ENCODE data around the gene NDUFV3.
"Not testable (repeated sequence)": the region's sequence is repeated elsewhere in the genome, so short reads cannot be mapped to it uniquely, and the experiment has no call there.

The NDUFV3 gene

DNA sequence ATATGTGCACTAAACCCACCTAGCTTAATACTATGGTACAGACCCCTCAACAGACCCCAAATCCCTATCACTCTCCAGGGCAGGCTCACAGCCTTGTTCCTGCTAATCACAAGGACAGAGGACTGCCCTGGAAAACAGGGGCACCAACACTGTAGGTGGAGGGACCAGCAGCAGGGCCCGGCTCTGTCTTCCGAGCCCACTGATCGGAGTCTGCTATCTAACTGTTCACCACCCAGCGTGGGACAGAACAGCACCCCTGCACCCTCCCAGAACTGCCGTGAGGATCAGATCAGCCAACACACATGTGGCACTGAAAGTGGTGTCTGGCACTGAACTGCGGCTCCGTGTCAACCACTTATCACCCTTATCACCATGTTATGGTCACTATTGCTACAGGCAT, 20.0 kb upstream of the NDUFV3 start:
- DNase-seq (ENCODE audit: extremely low read depth, insufficient read length) = no peak
- Histone ChIP-seq H3K36me3 (ENCODE audit: control insufficient read depth, insufficient read depth, low read length) (peaks cover 26% of the 10 kb centered on the region), H3K27me3 (replicated peaks; ENCODE audit: control insufficient read depth, insufficient read depth, low read length) (no peaks in the 10 kb centered on the region), H3K4me3 (replicated peaks; ENCODE audit: low read depth, low read length) (no peak overlapping the region)
- TF ChIP-seq, protein P1, sequence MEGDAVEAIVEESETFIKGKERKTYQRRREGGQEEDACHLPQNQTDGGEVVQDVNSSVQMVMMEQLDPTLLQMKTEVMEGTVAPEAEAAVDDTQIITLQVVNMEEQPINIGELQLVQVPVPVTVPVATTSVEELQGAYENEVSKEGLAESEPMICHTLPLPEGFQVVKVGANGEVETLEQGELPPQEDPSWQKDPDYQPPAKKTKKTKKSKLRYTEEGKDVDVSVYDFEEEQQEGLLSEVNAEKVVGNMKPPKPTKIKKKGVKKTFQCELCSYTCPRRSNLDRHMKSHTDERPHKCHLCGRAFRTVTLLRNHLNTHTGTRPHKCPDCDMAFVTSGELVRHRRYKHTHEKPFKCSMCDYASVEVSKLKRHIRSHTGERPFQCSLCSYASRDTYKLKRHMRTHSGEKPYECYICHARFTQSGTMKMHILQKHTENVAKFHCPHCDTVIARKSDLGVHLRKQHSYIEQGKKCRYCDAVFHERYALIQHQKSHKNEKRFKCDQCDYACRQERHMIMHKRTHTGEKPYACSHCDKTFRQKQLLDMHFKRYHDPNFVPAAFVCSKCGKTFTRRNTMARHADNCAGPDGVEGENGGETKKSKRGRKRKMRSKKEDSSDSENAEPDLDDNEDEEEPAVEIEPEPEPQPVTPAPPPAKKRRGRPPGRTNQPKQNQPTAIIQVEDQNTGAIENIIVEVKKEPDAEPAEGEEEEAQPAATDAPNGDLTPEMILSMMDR (IDR thresholded peaks at IDR 0.05; ENCODE audit: insufficient read depth, low read length, poor library complexity, severe bottlenecking) = no peak

- H3K36me3 ChIP-seq (ENCODE audit: control insufficient read depth, insufficient read depth, low read length) = peaks cover 14% of the 10 kb centered on the region
- not testable (repeated sequence) for H3K27me3 ChIP-seq (replicated peaks; ENCODE audit: control insufficient read depth, insufficient read depth, low read length); DNase-seq (ENCODE audit: extremely low read depth, insufficient read length); H3K4me3 ChIP-seq (replicated peaks; ENCODE audit: low read depth, low read length)
These were observed 17.3 kb upstream of the NDUFV3 start for GRCh38 chr21:42875811-42876210.

- TF ChIP-seq, protein P1 (IDR thresholded peaks at IDR 0.05; ENCODE audit: insufficient read depth, low read length, poor library complexity, severe bottlenecking) = no peak
- no peak for DNase-seq (ENCODE audit: extremely low read depth, insufficient read length)
- H3K36me3 ChIP-seq (ENCODE audit: control insufficient read depth, insufficient read depth, low read length) = peaks cover 5% of the 10 kb centered on the region
These were observed 14.5 kb upstream of the NDUFV3 start for GRCh38 chr21:42878678-42878992.

DNA sequence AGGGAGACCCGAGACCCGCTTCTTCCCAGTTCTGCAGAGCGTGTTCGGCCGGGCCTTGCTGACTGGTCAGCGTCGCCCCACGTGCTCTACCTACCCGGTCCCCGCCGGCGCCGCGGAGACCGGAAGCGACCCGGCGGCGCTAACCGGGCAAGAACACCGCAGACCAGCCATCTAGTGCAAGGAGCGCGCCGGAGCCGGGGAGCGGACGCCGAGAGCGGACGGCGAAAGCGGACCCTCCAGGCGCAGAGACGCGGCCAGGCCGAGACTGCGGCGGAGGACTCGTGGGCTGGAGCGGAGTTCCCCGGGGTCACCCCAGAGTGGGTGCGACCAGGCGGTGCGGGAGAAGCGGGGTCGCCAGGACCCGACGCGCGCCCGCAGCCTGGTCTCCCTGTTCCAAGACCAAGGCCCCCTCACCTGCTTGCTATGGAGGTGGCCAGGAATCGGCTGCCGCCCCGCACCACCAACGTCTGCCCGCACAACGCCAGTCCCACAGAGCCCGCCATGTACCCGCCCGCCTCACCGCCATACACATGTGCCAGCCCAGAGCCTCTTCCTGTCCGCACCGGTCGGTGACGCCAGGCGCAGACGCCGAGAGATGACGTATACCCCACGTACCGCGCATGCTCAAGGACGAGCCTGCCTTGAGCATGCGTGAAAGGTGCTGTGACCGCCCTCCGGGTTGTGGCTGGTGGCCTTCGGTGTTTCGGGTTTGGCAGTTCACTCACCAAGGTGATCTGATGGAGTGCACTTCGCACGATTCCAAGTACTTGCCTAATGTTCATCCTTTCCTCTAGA, 13.9 kb upstream of the NDUFV3 start, which contains the start of gene WDR4:
Gene WDR4, minus strand, starts transcription at position 547 of the 795 bp plus-strand sequence. Its CDS starts 44 bp downstream, at position 503.
- peak; percentile 98 for DNase-seq (ENCODE audit: extremely low read depth, insufficient read length)
- peaks cover 3% of the 10 kb centered on the region for H3K36me3 ChIP-seq (ENCODE audit: control insufficient read depth, insufficient read depth, low read length)
- peak within 1 kb of the TSS; percentile 88 for H3K4me3 ChIP-seq (replicated peaks; ENCODE audit: low read depth, low read length)
- TF ChIP-seq, protein P1 (IDR thresholded peaks at IDR 0.05; ENCODE audit: insufficient read depth, low read length, poor library complexity, severe bottlenecking) = no peak
- no peaks in the 10 kb centered on the region for H3K27me3 ChIP-seq (replicated peaks; ENCODE audit: control insufficient read depth, insufficient read depth, low read length)

More at GRCh38 chr21:42878678-42878992, 14.5 kb upstream of the NDUFV3 start:
- Histone ChIP-seq H3K27me3 (replicated peaks; ENCODE audit: control insufficient read depth, insufficient read depth, low read length) (no peaks in the 10 kb centered on the region), H3K4me3 (replicated peaks; ENCODE audit: low read depth, low read length) (peak overlapping the region; percentile 88)

DNA sequence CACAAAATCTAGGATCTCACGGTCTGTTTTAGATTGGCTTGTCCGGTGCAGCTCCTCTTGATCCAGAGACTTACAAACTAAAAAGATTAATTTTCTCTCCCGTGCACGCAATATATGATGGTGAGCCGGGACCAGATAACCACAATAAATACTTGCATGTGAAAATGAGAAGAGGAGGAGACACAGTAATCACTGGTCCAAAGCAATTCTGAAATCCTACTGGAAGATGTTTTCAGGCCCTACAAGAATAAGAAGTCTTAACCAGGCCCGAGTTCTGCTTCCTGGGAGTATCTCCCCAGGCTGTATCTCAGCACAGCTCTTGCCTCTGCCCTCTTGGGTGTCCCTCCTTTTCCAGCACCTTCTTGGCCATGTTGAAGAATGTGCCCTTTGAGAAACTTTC, 12.8 kb upstream of the NDUFV3 start:
- H3K27me3 ChIP-seq (replicated peaks; ENCODE audit: control insufficient read depth, insufficient read depth, low read length) = no peaks in the 10 kb centered on the region
- no peak for DNase-seq (ENCODE audit: extremely low read depth, insufficient read length)
- H3K4me3 ChIP-seq (replicated peaks; ENCODE audit: low read depth, low read length) = peak overlapping the region; percentile 88
- peaks cover 3% of the 10 kb centered on the region for H3K36me3 ChIP-seq (ENCODE audit: control insufficient read depth, insufficient read depth, low read length)
- TF ChIP-seq, protein P1 (IDR thresholded peaks at IDR 0.05; ENCODE audit: insufficient read depth, low read length, poor library complexity, severe bottlenecking) = no peak

GRCh38 chr21:42883921-42884320, 9.2 kb upstream of the NDUFV3 start:
- TF ChIP-seq, protein P1 (IDR thresholded peaks at IDR 0.05; ENCODE audit: insufficient read depth, low read length, poor library complexity, severe bottlenecking) = no peak
- no peaks in the 10 kb centered on the region for H3K27me3 ChIP-seq (replicated peaks; ENCODE audit: control insufficient read depth, insufficient read depth, low read length)
- no peaks in the 10 kb centered on the region for H3K36me3 ChIP-seq (ENCODE audit: control insufficient read depth, insufficient read depth, low read length)
- no peak overlapping the region for H3K4me3 ChIP-seq (replicated peaks; ENCODE audit: low read depth, low read length)
- DNase-seq (ENCODE audit: extremely low read depth, insufficient read length) = no peak

Measured in GM06990 (cell line).